Measurements from ENCODE around the gene EIF4E3. TPM values are rescaled to one million over a fixed set of nuclear protein-coding genes. Genes with fewer than 3 reads are reported as not detected.
A peak's percentile ranks its signal among the peaks of the same experiment; 100 is the strongest.

The EIF4E3 gene
- 20.6 and 21.8 TPM in 2 replicates for total RNA-seq

GRCh38 chr3:71725271-71725991 is at the start of gene EIF4E3:
Gene EIF4E3, minus strand, starts transcription at chr3:71725402. Its CDS starts 35 bp downstream, at chr3:71725367.
- no peaks in the 10 kb centered on the region for H3K27me3 Mint-ChIP-seq (ENCODE audit: insufficient read depth)
- H3K36me3 Mint-ChIP-seq (ENCODE audit: low read depth) = peaks cover 15% of the 10 kb centered on the region
- DNase-seq (ENCODE audit: low spot score) = peak; percentile 43
- H3K4me3 Mint-ChIP-seq = peak within 1 kb of the TSS; percentile 90
- H3K9me3 Mint-ChIP-seq = no peaks in the 10 kb centered on the region
- intact Hi-C loops (cut with micrococcal nuclease) = loop anchor here (5.0 to 10.0 kb wide), 5 partner anchors 379 to 1032 kb away; partner anchors contain the start of gene RYBP
- peaks cover 75% of the 10 kb centered on the region for H3K4me1 Mint-ChIP-seq (ENCODE audit: low read depth)
- peak within 1 kb of the TSS; percentile 95 for H3K27ac Mint-ChIP-seq

GRCh38 chr3:71771884-71772283 is 46.7 kb upstream of the EIF4E3 start:
- Mint-ChIP-seq H3K4me3 (no peak overlapping the region), H3K36me3 (ENCODE audit: low read depth) (no peaks in the 10 kb centered on the region), H3K27me3 (ENCODE audit: insufficient read depth) (peaks cover 18% of the 10 kb centered on the region), H3K9me3 (no peaks in the 10 kb centered on the region), H3K4me1 (ENCODE audit: low read depth) (no peaks in the 10 kb centered on the region), H3K27ac (no peak overlapping the region)
- no peak for DNase-seq (ENCODE audit: low spot score)
- intact Hi-C loops (cut with micrococcal nuclease) = no loop called here

GRCh38 chr3:71771126-71771525 is 45.9 kb upstream of the EIF4E3 start:
- Mint-ChIP-seq H3K4me3 (no peak overlapping the region), H3K9me3 (no peaks in the 10 kb centered on the region), H3K36me3 (ENCODE audit: low read depth) (no peaks in the 10 kb centered on the region), H3K4me1 (ENCODE audit: low read depth) (no peaks in the 10 kb centered on the region), H3K27me3 (ENCODE audit: insufficient read depth) (peaks cover 15% of the 10 kb centered on the region), H3K27ac (no peak overlapping the region)
- DNase-seq (ENCODE audit: low spot score) = no peak
- intact Hi-C loops (cut with micrococcal nuclease) = no loop called here

GRCh38 chr3:71763426-71763825 is 38.2 kb upstream of the EIF4E3 start:
- intact Hi-C loops (cut with micrococcal nuclease) = no loop called here
- no peaks in the 10 kb centered on the region for H3K36me3 Mint-ChIP-seq (ENCODE audit: low read depth)
- no peak overlapping the region for H3K4me3 Mint-ChIP-seq
- H3K4me1 Mint-ChIP-seq (ENCODE audit: low read depth) = no peaks in the 10 kb centered on the region
- H3K27me3 Mint-ChIP-seq (ENCODE audit: insufficient read depth) = peaks cover 24% of the 10 kb centered on the region
- no peaks in the 10 kb centered on the region for H3K9me3 Mint-ChIP-seq
- no peak for DNase-seq (ENCODE audit: low spot score)
- H3K27ac Mint-ChIP-seq = no peak overlapping the region

GRCh38 chr3:71760140-71760539 is 34.9 kb upstream of the EIF4E3 start:
- no peak for DNase-seq (ENCODE audit: low spot score)
- Mint-ChIP-seq H3K27ac (no peak overlapping the region), H3K4me3 (no peak overlapping the region)

GRCh38 chr3:71759401-71759800 is 34.2 kb upstream of the EIF4E3 start:
- peaks cover 4% of the 10 kb centered on the region for H3K4me1 Mint-ChIP-seq (ENCODE audit: low read depth)
- H3K27me3 Mint-ChIP-seq (ENCODE audit: insufficient read depth) = peaks cover 49% of the 10 kb centered on the region
- DNase-seq (ENCODE audit: low spot score) = no peak

More at GRCh38 chr3:71760140-71760539, 34.9 kb upstream of the EIF4E3 start:
- Mint-ChIP-seq H3K36me3 (ENCODE audit: low read depth) (no peaks in the 10 kb centered on the region), H3K27me3 (ENCODE audit: insufficient read depth) (peaks cover 45% of the 10 kb centered on the region), H3K9me3 (no peaks in the 10 kb centered on the region), H3K4me1 (ENCODE audit: low read depth) (peaks cover 3% of the 10 kb centered on the region)
- intact Hi-C loops (cut with micrococcal nuclease) = no loop called here

GRCh38 chr3:71758091-71758490 is 32.9 kb upstream of the EIF4E3 start:
- Mint-ChIP-seq H3K4me1 (ENCODE audit: low read depth) (peaks cover 4% of the 10 kb centered on the region), H3K9me3 (no peaks in the 10 kb centered on the region), H3K36me3 (ENCODE audit: low read depth) (no peaks in the 10 kb centered on the region), H3K27ac (no peak overlapping the region), H3K27me3 (ENCODE audit: insufficient read depth) (peaks cover 47% of the 10 kb centered on the region), H3K4me3 (no peak overlapping the region)
- DNase-seq (ENCODE audit: low spot score) = no peak
- intact Hi-C loops (cut with micrococcal nuclease) = no loop called here

More at GRCh38 chr3:71759401-71759800, 34.2 kb upstream of the EIF4E3 start:
- no peaks in the 10 kb centered on the region for H3K9me3 Mint-ChIP-seq
- intact Hi-C loops (cut with micrococcal nuclease) = no loop called here
- no peak overlapping the region for H3K27ac Mint-ChIP-seq
- H3K36me3 Mint-ChIP-seq (ENCODE audit: low read depth) = no peaks in the 10 kb centered on the region
- no peak overlapping the region for H3K4me3 Mint-ChIP-seq

- intact Hi-C loops (cut with micrococcal nuclease) = loop anchor here (2.0 kb wide), 1 partner anchor 30 kb away; the partner anchor contains the start of gene PROK2
- Mint-ChIP-seq H3K27me3 (ENCODE audit: insufficient read depth) (peaks cover 60% of the 10 kb centered on the region), H3K4me1 (ENCODE audit: low read depth) (peaks cover 4% of the 10 kb centered on the region)
Measured at GRCh38 chr3:71754610-71755253, 29.5 kb upstream of the EIF4E3 start.

GRCh38 chr3:71753701-71754609 is 28.8 kb upstream of the EIF4E3 start, which contains the start of gene GPR27:
Gene GPR27, plus strand, starts transcription at chr3:71753855. Its CDS starts 195 bp downstream, at chr3:71754050.
- Mint-ChIP-seq H3K9me3 (no peaks in the 10 kb centered on the region), H3K27me3 (ENCODE audit: insufficient read depth) (peaks cover 64% of the 10 kb centered on the region), H3K36me3 (ENCODE audit: low read depth) (no peaks in the 10 kb centered on the region), H3K4me1 (ENCODE audit: low read depth) (peaks cover 4% of the 10 kb centered on the region), H3K27ac (no peak within 1 kb of the TSS), H3K4me3 (peak within 1 kb of the TSS; percentile 63)
- intact Hi-C loops (cut with micrococcal nuclease) = loop anchor here (2.0 kb wide), 2 partner anchors 31 to 43 kb away; partner anchors contain the start of gene PROK2
- no peak for DNase-seq (ENCODE audit: low spot score)

More at GRCh38 chr3:71754610-71755253, 29.5 kb upstream of the EIF4E3 start:
- H3K27ac Mint-ChIP-seq = no peak overlapping the region
- no peaks in the 10 kb centered on the region for H3K9me3 Mint-ChIP-seq
- peak overlapping the region; percentile 77 for H3K4me3 Mint-ChIP-seq
- no peaks in the 10 kb centered on the region for H3K36me3 Mint-ChIP-seq (ENCODE audit: low read depth)
- no peak for DNase-seq (ENCODE audit: low spot score)

GRCh38 chr3:71752831-71753700 is 27.9 kb upstream of the EIF4E3 start:
- no peaks in the 10 kb centered on the region for H3K9me3 Mint-ChIP-seq
- intact Hi-C loops (cut with micrococcal nuclease) = loop anchor here (2.0 kb wide), 1 partner anchor 42 kb away; no protein-coding TSS in a partner anchor
- DNase-seq (ENCODE audit: low spot score) = no peak
- H3K27me3 Mint-ChIP-seq (ENCODE audit: insufficient read depth) = peaks cover 68% of the 10 kb centered on the region
- peaks cover 4% of the 10 kb centered on the region for H3K4me1 Mint-ChIP-seq (ENCODE audit: low read depth)
- H3K36me3 Mint-ChIP-seq (ENCODE audit: low read depth) = no peaks in the 10 kb centered on the region
- H3K4me3 Mint-ChIP-seq = peak overlapping the region; percentile 63
- H3K27ac Mint-ChIP-seq = no peak overlapping the region

GRCh38 chr3:71751602-71752001 is 26.4 kb upstream of the EIF4E3 start:
- Mint-ChIP-seq H3K27me3 (ENCODE audit: insufficient read depth) (peaks cover 61% of the 10 kb centered on the region), H3K36me3 (ENCODE audit: low read depth) (no peaks in the 10 kb centered on the region), H3K27ac (no peak overlapping the region), H3K4me3 (no peak overlapping the region), H3K4me1 (ENCODE audit: low read depth) (peaks cover 4% of the 10 kb centered on the region), H3K9me3 (peaks cover 3% of the 10 kb centered on the region)
- no peak for DNase-seq (ENCODE audit: low spot score)
- intact Hi-C loops (cut with micrococcal nuclease) = loop anchor here (2.0 kb wide), 1 partner anchor 41 kb away; no protein-coding TSS in a partner anchor
